Mammary microvascular endothelial cell (primary cell): ENCODE measurements around the gene PARP11. TPM values are rescaled to one million over a fixed set of nuclear protein-coding genes. Genes with fewer than 3 reads are reported as not detected.

ENCODE experiments used
- total RNA-seq: library from RNA; depleted of rRNA; stranded (reverse); fragments of >200 nt; gene quantifications from 2 replicates; pipeline ENCODE4 v1.2.3, GENCODE V29; 2015

Gene PARP11
- 3.1 and 5.4 TPM in 2 replicates for total RNA-seq

GRCh38 chr12:3872800-3873636, at the start of gene PARP11:
Gene PARP11 (minus strand): TSS chr12:3873399. CDS start chr12:3873229, 170 bp downstream.

Other genes starting within 250 kb of the PARP11 start
- gene CRACR2A, start 120.3 kb downstream of the PARP11 start, total RNA-seq: 11.6 and 18.3 TPM in 2 replicates